ENCODE data around the gene PTPRO.

DNA sequence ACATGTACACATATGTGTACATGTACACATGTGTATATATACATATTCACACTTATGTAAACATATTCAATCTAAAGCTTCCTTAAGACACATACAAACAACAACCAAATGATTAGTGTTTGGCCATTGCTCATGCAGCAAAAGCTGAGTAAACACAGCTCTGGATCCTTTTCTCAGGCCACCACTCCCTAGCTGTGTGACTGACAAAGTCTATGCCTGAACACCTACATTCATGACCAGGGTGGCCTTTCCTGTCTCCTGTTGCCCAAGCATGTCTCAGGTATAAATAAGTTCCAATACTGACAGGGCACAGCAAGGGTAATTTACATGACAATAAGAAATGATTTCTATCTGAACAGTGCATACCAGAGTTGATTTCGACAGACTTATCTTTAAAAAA lies 1.4 kb upstream of the PTPRO start:
- TF ChIP-seq, protein P1, sequence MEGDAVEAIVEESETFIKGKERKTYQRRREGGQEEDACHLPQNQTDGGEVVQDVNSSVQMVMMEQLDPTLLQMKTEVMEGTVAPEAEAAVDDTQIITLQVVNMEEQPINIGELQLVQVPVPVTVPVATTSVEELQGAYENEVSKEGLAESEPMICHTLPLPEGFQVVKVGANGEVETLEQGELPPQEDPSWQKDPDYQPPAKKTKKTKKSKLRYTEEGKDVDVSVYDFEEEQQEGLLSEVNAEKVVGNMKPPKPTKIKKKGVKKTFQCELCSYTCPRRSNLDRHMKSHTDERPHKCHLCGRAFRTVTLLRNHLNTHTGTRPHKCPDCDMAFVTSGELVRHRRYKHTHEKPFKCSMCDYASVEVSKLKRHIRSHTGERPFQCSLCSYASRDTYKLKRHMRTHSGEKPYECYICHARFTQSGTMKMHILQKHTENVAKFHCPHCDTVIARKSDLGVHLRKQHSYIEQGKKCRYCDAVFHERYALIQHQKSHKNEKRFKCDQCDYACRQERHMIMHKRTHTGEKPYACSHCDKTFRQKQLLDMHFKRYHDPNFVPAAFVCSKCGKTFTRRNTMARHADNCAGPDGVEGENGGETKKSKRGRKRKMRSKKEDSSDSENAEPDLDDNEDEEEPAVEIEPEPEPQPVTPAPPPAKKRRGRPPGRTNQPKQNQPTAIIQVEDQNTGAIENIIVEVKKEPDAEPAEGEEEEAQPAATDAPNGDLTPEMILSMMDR (IDR thresholded peaks at IDR 0.05): no peak
- no peak for TF ChIP-seq POLR2A (IDR thresholded peaks at IDR 0.05)

Data from Peyer's patch (tissue), 4 donors.